Endothelial cell of umbilical vein (primary cell): ENCODE data around the gene MDGA2. TPM values are rescaled to one million over a fixed set of nuclear protein-coding genes. Genes with fewer than 3 reads are reported as not detected.

Experiments
- BruUV-seq: library from RNA; stranded (reverse); fragments of 400-500 nt; replicated peaks from 2 replicates; lab custom pipeline; 2021; lab: Mats Ljungman, UMichigan
- CTCF ChIA-PET: fragments of 300-600, 350-600 bp; sonication (Branson Sonifier 250); formaldehyde crosslinking; loops from one replicate; lab custom pipeline; 2021; ENCODE audit warnings: antibody characterized with exemption, inconsistent platforms; lab: Charles Lee
- POLR2A ChIA-PET: fragments of 300-600, 350-600 bp; sonication (Branson Sonifier 250); formaldehyde crosslinking; loops from one replicate; lab custom pipeline; 2021; ENCODE audit warnings: antibody characterized with exemption, inconsistent platforms; lab: Charles Lee
- DNase-seq: peaks from one replicate; pipeline ENCODE4 v3.0.0-alpha.2; 2011; ENCODE audit warnings: low read depth, low spot score
- FAIRE-seq: peaks from 2 replicates; lab custom pipeline; 2011; peaks lifted over from hg19 to GRCh38; lab: Jason Lieb, UNC
- H2AFZ ChIP-seq: 2 replicates; pipeline ENCODE4 v1.6.0; 2012; ENCODE audit warnings: low read depth, low read length, control low read depth, inconsistent platforms
- H3K27ac ChIP-seq: 2 replicates; pipeline ENCODE4 v1.5.1; 2011; ENCODE audit warnings: low read depth, mild to moderate bottlenecking, control low read depth, low read length, moderate library complexity; ENCODE audit not compliant: insufficient read depth
- H3K27me3 ChIP-seq, 2 experiments: 2 replicates each; pipeline versions ENCODE4 v1.6.0 to v1.6.1; 2011; ENCODE audit warnings: low read length in 2 of 2, mixed read lengths in 1 of 2; ENCODE audit not compliant: control insufficient read depth in 2 of 2, insufficient read depth in 2 of 2
- H3K36me3 ChIP-seq, 2 experiments: 2 replicates in 1 of 2; 3 replicates in 1 of 2; pipeline ENCODE4 v1.5.1; 2011; ENCODE audit warnings: low read length in 2 of 2, mild to moderate bottlenecking in 1 of 2, moderate library complexity in 1 of 2; ENCODE audit not compliant: control insufficient read depth in 2 of 2, insufficient read depth in 2 of 2; ENCODE audit errors: extremely low read depth in 1 of 2
- H3K4me1 ChIP-seq: 3 replicates; pipeline ENCODE4 v1.5.1; 2011; ENCODE audit warnings: mild to moderate bottlenecking, low read length; ENCODE audit not compliant: control insufficient read depth, insufficient read depth; ENCODE audit errors: extremely low read depth
- H3K4me2 ChIP-seq: 2 replicates; pipeline ENCODE4 v1.6.1; 2011; ENCODE audit warnings: low read length, control low read depth, mixed read lengths; ENCODE audit not compliant: insufficient read depth
- H3K4me3 ChIP-seq, 3 experiments: fragments of 200-600 bp in 1 of 3; sonication (generic), shearing (Covaris generic) in 1 of 3; replicated peaks in 1 of 3; 2 replicates each; pipeline ENCODE4 v1.5.1; 2011 to 2016; ENCODE audit warnings: control low read depth in 3 of 3, low read length in 3 of 3, mild to moderate bottlenecking in 2 of 3, inconsistent platforms in 1 of 3, low read depth in 1 of 3, moderate library complexity in 1 of 3; ENCODE audit not compliant: insufficient read depth in 1 of 3
- H3K79me2 ChIP-seq: 2 replicates; pipeline ENCODE4 v1.6.0; 2012; ENCODE audit warnings: low read length, inconsistent platforms; ENCODE audit not compliant: control insufficient read depth, insufficient read depth
- H3K9ac ChIP-seq: replicated peaks from 2 replicates; pipeline ENCODE3; 2011; ENCODE audit warnings: low read length, control low read depth; ENCODE audit not compliant: insufficient read depth; ENCODE audit errors: extremely low read depth
- H3K9me1 ChIP-seq: replicated peaks from 3 replicates; pipeline ENCODE4 v1.6.0; 2011; ENCODE audit warnings: mild to moderate bottlenecking, low read length; ENCODE audit not compliant: control insufficient read depth, insufficient read depth; ENCODE audit errors: extremely low read depth
- H3K9me3 ChIP-seq: replicated peaks from 2 replicates; pipeline ENCODE4 v1.5.1; 2012; ENCODE audit warnings: low read length, inconsistent platforms; ENCODE audit not compliant: control insufficient read depth, insufficient read depth
- H4K20me1 ChIP-seq: replicated peaks from 2 replicates; pipeline ENCODE3; 2011; ENCODE audit warnings: mild to moderate bottlenecking, low read length; ENCODE audit not compliant: control insufficient read depth, insufficient read depth; ENCODE audit errors: extremely low read depth
- CTCF ChIP-seq, 2 donors: IDR thresholded peaks; 1 replicate in 1 of 2; 2 replicates in 1 of 2; pipeline ENCODE4 v1.5.1; 2011; ENCODE audit warnings: low read length in 2 of 2, mild to moderate bottlenecking in 2 of 2, moderate library complexity in 2 of 2, control low read depth in 1 of 2, inconsistent platforms in 1 of 2, low read depth in 1 of 2; ENCODE audit not compliant: insufficient read depth in 1 of 2; ENCODE audit errors: extremely low read depth in 1 of 2
- EZH2 ChIP-seq: IDR thresholded peaks from 2 replicates; pipeline ENCODE4 v1.6.1; 2012; ENCODE audit warnings: borderline replicate concordance, low read depth, mild to moderate bottlenecking, moderate library complexity, low read length, inconsistent platforms; ENCODE audit not compliant: severe bottlenecking
- FOS ChIP-seq: IDR thresholded peaks from 2 replicates; pipeline ENCODE4 v1.6.1; 2011; ENCODE audit warnings: mild to moderate bottlenecking, low read length, moderate library complexity, borderline replicate concordance; ENCODE audit not compliant: insufficient read depth
- GATA2 ChIP-seq: IDR thresholded peaks from 2 replicates; pipeline ENCODE4 v1.7.0; 2011; ENCODE audit warnings: low read depth, mild to moderate bottlenecking, moderate library complexity, mixed read lengths, low read length; ENCODE audit not compliant: insufficient read length, insufficient read depth
- JUN ChIP-seq: IDR thresholded peaks from 2 replicates; pipeline ENCODE4 v1.6.1; 2011; ENCODE audit warnings: borderline replicate concordance, low read depth; ENCODE audit not compliant: insufficient read length, insufficient read depth
- MYC ChIP-seq: IDR thresholded peaks from one replicate; pipeline ENCODE4 v1.6.1; 2011; ENCODE audit warnings: mild to moderate bottlenecking, low read depth, low read length
- POLR2A ChIP-seq: IDR thresholded peaks from 2 replicates; pipeline ENCODE4 v1.6.1; 2012; ENCODE audit warnings: low read depth, mild to moderate bottlenecking, control low read depth, low read length
- POLR2AphosphoS5 ChIP-seq: IDR thresholded peaks from 2 replicates; pipeline ENCODE4 v1.6.1; 2012; ENCODE audit warnings: low read depth, mild to moderate bottlenecking, control low read depth, low read length, moderate library complexity; ENCODE audit not compliant: insufficient read depth
- dilution Hi-C: fragments of 300-500 bp; cut with MboI; formaldehyde crosslinking; loops from one replicate; pipeline ENCODE4 v1.15.0; 2019; ENCODE audit warnings: low sequenced_read_pairs; ENCODE audit not compliant: extremely low pct_ligation_motif_present
- intact Hi-C: fragments of 100-400 bp; cut with micrococcal nuclease; formaldehyde crosslinking; loops from one replicate; pipeline ENCODE4 v1.10.0; 2022
- polyA plus RNA-seq, 4 experiments: library from polyadenylated mRNA; depleted of rRNA in 3 of 4; stranded (reverse) in 3 of 4; unstranded in 1 of 4; fragments of >200 nt; gene quantifications; 2 replicates each; pipeline versions ENCODE4 v1.2.1 to v1.2.3, GENCODE V29; 2011 to 2012; ENCODE audit warnings: missing spikeins in 1 of 4
- total RNA-seq: library from RNA; stranded (reverse); gene quantifications from 2 replicates; pipeline ENCODE4 v1.2.3, GENCODE V29; 2021
- TF ChIP-seq, protein P1 (sequence below): IDR thresholded peaks from 2 replicates; pipeline ENCODE4 v1.6.1; 2011; ENCODE audit not compliant: insufficient read depth, insufficient read length

MDGA2 gene
- total and polyA plus RNA-seq, 2 donors (not counting 3 experiments of a cell fraction or from before 2014, with no cell fraction given): not detected

- no peaks in the 10 kb centered on the region for H3K9me3 ChIP-seq
- no peak for TF ChIP-seq MYC
- TF ChIP-seq GATA2: peak; percentile 18
- TF ChIP-seq EZH2: no peak
- TF ChIP-seq, protein P1, sequence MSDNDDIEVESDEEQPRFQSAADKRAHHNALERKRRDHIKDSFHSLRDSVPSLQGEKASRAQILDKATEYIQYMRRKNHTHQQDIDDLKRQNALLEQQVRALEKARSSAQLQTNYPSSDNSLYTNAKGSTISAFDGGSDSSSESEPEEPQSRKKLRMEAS: no peak
- no peak for TF ChIP-seq FOS
- TF ChIP-seq POLR2AphosphoS5: no peak
- TF ChIP-seq POLR2A: no peak
- dilution Hi-C loops (no loop called here), intact Hi-C loops (no loop called here)
- H3K4me2 ChIP-seq: no peak overlapping the region
- H4K20me1 ChIP-seq: no peaks in the 10 kb centered on the region
- no peaks in the 10 kb centered on the region for H3K79me2 ChIP-seq
- no TSS peak for BruUV-seq
- H2AFZ ChIP-seq: no peak overlapping the region
- no peak overlapping the region for H3K9ac ChIP-seq
- FAIRE-seq (peak; percentile 83), DNase-seq (no peak)
- H3K27ac ChIP-seq: no peak overlapping the region
- no peak overlapping the region for H3K4me3 ChIP-seq
- no peaks in the 10 kb centered on the region for H3K36me3 ChIP-seq
- no peaks in the 10 kb centered on the region for H3K27me3 ChIP-seq
- H3K9me1 ChIP-seq: no peaks in the 10 kb centered on the region
- CTCF ChIA-PET: interaction anchor here (1.1 kb wide), 1 partner anchor 10 kb away, joined by 3 read pairs; no protein-coding TSS in a partner anchor
- H3K4me1 ChIP-seq: no peaks in the 10 kb centered on the region
- POLR2A ChIA-PET: no interaction called here
Measured at GRCh38 chr14:47257013-47257412, 418.4 kb downstream of the MDGA2 start.

- H2AFZ ChIP-seq: no peak overlapping the region
- no peaks in the 10 kb centered on the region for H3K79me2 ChIP-seq
- FAIRE-seq: no peak
- H3K4me3 ChIP-seq: no peak overlapping the region
- no peaks in the 10 kb centered on the region for H3K27me3 ChIP-seq
- no peak overlapping the region for H3K4me2 ChIP-seq
- no peaks in the 10 kb centered on the region for H3K9me1 ChIP-seq
- BruUV-seq: no TSS peak
- intact Hi-C loops (no loop called here), dilution Hi-C loops (no loop called here)
- no peaks in the 10 kb centered on the region for H3K4me1 ChIP-seq
- H3K27ac ChIP-seq: no peak overlapping the region
- POLR2A ChIA-PET: no interaction called here
- H3K9me3 ChIP-seq: no peaks in the 10 kb centered on the region
- no peak for DNase-seq
- no peak overlapping the region for H3K9ac ChIP-seq
- no peaks in the 10 kb centered on the region for H3K36me3 ChIP-seq
- no peaks in the 10 kb centered on the region for H4K20me1 ChIP-seq
- CTCF ChIA-PET: no interaction called here
- TF ChIP-seq EZH2 (no peak), JUN (no peak), FOS (no peak), GATA2 (no peak), CTCF (IDR thresholded peaks at IDR 0.05; ENCODE audit: extremely low read depth in 1 of 2, insufficient read depth in 1 of 2, low read depth in 1 of 2, low read length in 2 of 2) (no peak), POLR2A (no peak), POLR2AphosphoS5 (no peak), MYC (no peak)
- TF ChIP-seq, protein P1: no peak
Measured at GRCh38 chr14:47252802-47253201, 422.6 kb downstream of the MDGA2 start.
